Adrenal gland (tissue), 5 donors: ENCODE results near the gene AP4B1.

ENCODE experiments used
- CTCF ChIP-seq, 6 experiments: fragments of 450-650 bp in 4 of 6; fragments of 200-600 bp in 2 of 6; sonication (generic) in 1 of 6; IDR thresholded peaks; 1 replicate in 5 of 6; 2 replicates in 1 of 6; pipeline versions ENCODE4 v1.5.1 to v1.8.0; 2016 to 2021; ENCODE audit warnings: antibody characterized with exemption in 6 of 6, mild to moderate bottlenecking in 2 of 6, moderate library complexity in 1 of 6
- POLR2A ChIP-seq, 2 donors: fragments of 450-650 bp; IDR thresholded peaks; one replicate each; pipeline ENCODE4 v1.6.1; 2017; ENCODE audit warnings: antibody characterized with exemption in 2 of 2, mild to moderate bottlenecking in 2 of 2, moderate library complexity in 1 of 2
- donor health status: DM: no; HTN: no; CAD: no.

GRCh38 chr1:113860891-113861290 lies 43.7 kb downstream of the AP4B1 start:
- TF ChIP-seq CTCF (IDR thresholded peaks at IDR 0.05), result no peak
- no peak for TF ChIP-seq POLR2A (IDR thresholded peaks at IDR 0.05)
